GOT3 (cell line): ENCODE results near the gene ELMO1.

Source experiments
- DNase-seq: peaks from one replicate; lab custom pipeline; 2025; ENCODE audit warnings: mixed read lengths; lab: John Stamatoyannopoulos, UW

ELMO1 gene

GRCh38 chr7:37267251-37267650 is 181.4 kb downstream of the ELMO1 start:
- DNase-seq: no peak

GRCh38 chr7:37265876-37266275 is 182.8 kb downstream of the ELMO1 start:
- DNase-seq: no peak

- no peak for DNase-seq
These were observed 183.7 kb downstream of the ELMO1 start for GRCh38 chr7:37265006-37265405.

- no peak for DNase-seq
These were observed 186.5 kb downstream of the ELMO1 start for GRCh38 chr7:37262181-37262580.

- no peak for DNase-seq
These were observed 189.3 kb downstream of the ELMO1 start for GRCh38 chr7:37259319-37259821.

- DNase-seq: no peak
These were observed 192.0 kb downstream of the ELMO1 start for GRCh38 chr7:37256631-37257030.

GRCh38 chr7:37255327-37255944 is 193.2 kb downstream of the ELMO1 start:
- DNase-seq: no peak

GRCh38 chr7:37251222-37251621 is 197.4 kb downstream of the ELMO1 start:
- DNase-seq: no peak

GRCh38 chr7:37249240-37249639 is 199.4 kb downstream of the ELMO1 start:
- DNase-seq: no peak

- DNase-seq: no peak
These were observed 200.2 kb downstream of the ELMO1 start for GRCh38 chr7:37248396-37248861.

GRCh38 chr7:37247861-37248260 is 200.8 kb downstream of the ELMO1 start:
- no peak for DNase-seq

GRCh38 chr7:37245590-37245989 is 203.1 kb downstream of the ELMO1 start:
- no peak for DNase-seq

GRCh38 chr7:37236906-37237305 is 211.8 kb downstream of the ELMO1 start:
- no peak for DNase-seq

GRCh38 chr7:37235813-37236212 is 212.9 kb downstream of the ELMO1 start:
- no peak for DNase-seq

GRCh38 chr7:37234928-37235327 is 213.7 kb downstream of the ELMO1 start:
- DNase-seq: no peak

- no peak for DNase-seq
These were observed 214.3 kb downstream of the ELMO1 start for GRCh38 chr7:37234334-37234733.

GRCh38 chr7:37231613-37232012 is 217.1 kb downstream of the ELMO1 start:
- no peak for DNase-seq

- no peak for DNase-seq
These were observed 218.4 kb downstream of the ELMO1 start for GRCh38 chr7:37230221-37230620.

GRCh38 chr7:37229381-37229780 is 219.3 kb downstream of the ELMO1 start:
- no peak for DNase-seq

- no peak for DNase-seq
These were observed 223.2 kb downstream of the ELMO1 start for GRCh38 chr7:37225285-37225969.

GRCh38 chr7:37224746-37225145 is 223.9 kb downstream of the ELMO1 start:
- no peak for DNase-seq

GRCh38 chr7:37220664-37221063 is 228.0 kb downstream of the ELMO1 start:
- no peak for DNase-seq

GRCh38 chr7:37218956-37219355 is 229.7 kb downstream of the ELMO1 start:
- no peak for DNase-seq

- no peak for DNase-seq
These were observed 231.7 kb downstream of the ELMO1 start for GRCh38 chr7:37216923-37217322.
